Kidney epithelial cell (primary cell): ENCODE results near the gene FANCB. TPM values are rescaled to one million over a fixed set of nuclear protein-coding genes. Genes with fewer than 3 reads are reported as not detected.

Experiments
- DNase-seq: peaks from one replicate; pipeline ENCODE4 v3.0.0-alpha.2; 2010; ENCODE audit warnings: low read depth
- H3K27me3 ChIP-seq: 2 replicates; pipeline ENCODE4 v1.6.0; 2011; ENCODE audit warnings: low read length; ENCODE audit not compliant: control insufficient read depth, insufficient read depth
- H3K36me3 ChIP-seq: 2 replicates; pipeline ENCODE4 v1.5.1; 2011; ENCODE audit warnings: low read length; ENCODE audit not compliant: control insufficient read depth, insufficient read depth
- H3K4me3 ChIP-seq: 2 replicates; pipeline ENCODE4 v1.5.1; 2011; ENCODE audit warnings: low read depth, mild to moderate bottlenecking, control low read depth, low read length
- CTCF ChIP-seq: IDR thresholded peaks from 2 replicates; pipeline ENCODE4 v1.5.1; 2011; ENCODE audit warnings: mild to moderate bottlenecking, moderate library complexity, low read length, control low read depth, inconsistent platforms; ENCODE audit not compliant: insufficient read depth, poor library complexity, severe bottlenecking
- total RNA-seq: library from RNA; depleted of rRNA; stranded (reverse); fragments of >200 nt; gene quantifications from 2 replicates; pipeline ENCODE4 v1.2.3, GENCODE V29; 2015

Gene FANCB
- total RNA-seq, 1 donor from 2014 or later, result 0.67 TPM

DNA sequence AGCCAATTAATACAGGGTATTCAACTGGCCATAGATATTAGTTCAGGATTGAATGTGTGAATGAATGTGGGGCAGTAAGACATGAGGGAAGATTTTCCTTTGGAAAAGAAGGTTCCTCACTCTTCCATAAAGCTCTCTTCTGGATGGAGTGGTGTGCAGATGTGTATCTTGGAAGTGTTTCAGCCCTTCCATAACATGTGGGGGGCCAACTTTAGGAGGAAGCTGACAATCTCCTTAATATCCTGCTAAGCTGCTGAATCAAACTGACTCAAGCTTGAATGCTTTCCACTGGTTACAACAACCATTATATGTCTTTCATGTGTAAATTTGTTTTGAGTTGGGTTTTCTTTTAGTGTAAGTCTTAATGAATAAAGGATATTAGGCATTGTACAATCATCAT lies 40.3 kb downstream of the FANCB start:
- TF ChIP-seq CTCF, result no peak
- Histone ChIP-seq H3K36me3 (no peaks in the 10 kb centered on the region), H3K27me3 (no peaks in the 10 kb centered on the region), H3K4me3 (no peak overlapping the region)
- no peak for DNase-seq

GRCh38 chrX:14832151-14832550 lies 40.7 kb downstream of the FANCB start:
- no peak for TF ChIP-seq CTCF
- H3K4me3 ChIP-seq, result no peak overlapping the region
- H3K36me3 ChIP-seq, result no peaks in the 10 kb centered on the region
- DNase-seq, result peak; percentile 1
- H3K27me3 ChIP-seq, result no peaks in the 10 kb centered on the region

DNA sequence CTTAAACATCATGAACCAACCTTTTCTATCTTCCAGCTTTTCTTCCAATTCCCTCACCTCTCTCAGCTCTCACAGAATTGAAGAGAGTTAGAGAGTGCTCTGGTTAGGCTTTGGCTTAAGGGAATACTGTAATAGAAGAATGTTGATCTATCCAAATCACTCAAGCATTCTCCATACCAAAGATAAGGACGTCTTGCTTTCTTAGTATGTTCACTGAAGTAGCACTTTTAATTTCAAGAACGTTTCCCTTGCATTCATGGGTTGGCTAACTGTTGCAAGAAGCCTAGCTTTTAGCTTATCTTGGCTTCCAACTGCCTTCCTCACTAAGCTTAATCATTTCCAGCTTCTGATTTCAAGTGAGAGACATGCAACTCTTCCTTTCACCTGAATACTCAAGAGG lies 43.2 kb downstream of the FANCB start:
- no peaks in the 10 kb centered on the region for H3K27me3 ChIP-seq
- TF ChIP-seq CTCF, result no peak
- no peaks in the 10 kb centered on the region for H3K36me3 ChIP-seq
- no peak overlapping the region for H3K4me3 ChIP-seq
- no peak for DNase-seq

- no peaks in the 10 kb centered on the region for H3K36me3 ChIP-seq
- no peaks in the 10 kb centered on the region for H3K27me3 ChIP-seq
- H3K4me3 ChIP-seq, result no peak overlapping the region
- DNase-seq, result no peak
- no peak for TF ChIP-seq CTCF
Measured at GRCh38 chrX:14826319-14826718, 46.5 kb downstream of the FANCB start.

DNA sequence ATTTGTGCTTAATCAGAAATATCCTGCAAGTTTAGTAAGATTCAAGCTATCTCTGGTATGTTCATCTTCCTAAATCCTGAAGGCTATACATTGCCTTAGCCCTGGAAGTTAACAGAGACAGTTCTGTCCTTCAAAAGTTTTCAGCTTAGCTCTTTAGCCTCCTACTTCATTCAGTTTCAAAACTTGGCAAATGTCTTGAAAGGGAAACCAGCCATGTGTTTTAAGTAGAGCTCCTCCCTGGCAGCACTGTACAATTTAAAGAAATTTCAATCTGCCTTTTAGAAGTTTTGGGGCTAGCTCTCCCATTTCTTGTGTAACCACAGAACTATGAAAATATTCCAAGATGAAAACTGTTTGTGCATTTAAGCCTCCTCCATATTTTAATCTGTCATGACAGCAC lies 47.0 kb downstream of the FANCB start:
- H3K4me3 ChIP-seq, result no peak overlapping the region
- no peak for DNase-seq
- TF ChIP-seq CTCF, result no peak
- no peaks in the 10 kb centered on the region for H3K27me3 ChIP-seq
- no peaks in the 10 kb centered on the region for H3K36me3 ChIP-seq

DNA sequence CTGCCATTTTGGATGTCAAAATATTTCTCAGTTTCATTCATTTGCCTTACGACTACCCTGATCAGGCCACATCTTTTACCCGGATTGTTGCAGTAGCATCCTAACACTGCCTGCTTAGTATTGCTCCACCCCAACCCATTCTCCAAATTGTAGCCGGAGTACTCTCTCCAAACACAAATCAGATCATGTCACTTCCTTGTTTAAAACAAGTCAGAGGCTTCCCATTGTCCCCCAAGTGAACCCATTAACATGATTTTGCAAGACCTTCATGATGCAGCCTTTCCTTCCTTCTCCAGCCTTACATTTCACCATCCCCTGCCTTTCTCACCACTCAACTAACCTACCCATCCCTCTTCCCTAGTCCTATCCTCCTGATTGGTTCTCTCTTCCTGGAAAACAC lies 53.1 kb downstream of the FANCB start:
- no peak for DNase-seq
- no peaks in the 10 kb centered on the region for H3K36me3 ChIP-seq
- no peak for TF ChIP-seq CTCF
- no peaks in the 10 kb centered on the region for H3K27me3 ChIP-seq
- H3K4me3 ChIP-seq, result no peak overlapping the region
